Hepatocyte (in vitro differentiated cells): ENCODE data around the gene IL34. TPM values are rescaled to one million over a fixed set of nuclear protein-coding genes. Genes with fewer than 3 reads are reported as not detected.

Experiments used
- DNase-seq: peaks from one replicate; pipeline ENCODE4 v3.0.0-alpha.2; 2016; ENCODE audit warnings: low spot score
- H2AFZ ChIP-seq: fragments of 200-600 bp; sonication (generic); 2 replicates; pipeline ENCODE4 v1.6.0; 2016; ENCODE audit warnings: antibody characterized with exemption, mild to moderate bottlenecking
- H3K27ac ChIP-seq: fragments of 200-600 bp; sonication (generic); 2 replicates; pipeline ENCODE4 v1.5.1; 2016; ENCODE audit warnings: mild to moderate bottlenecking
- H3K27me3 ChIP-seq: fragments of 200-600 bp; sonication (generic); 2 replicates; pipeline ENCODE4 v1.6.1; 2016
- H3K36me3 ChIP-seq: fragments of 200-600 bp; sonication (generic); replicated peaks from 2 replicates; pipeline ENCODE4 v1.5.1; 2016; ENCODE audit warnings: low read depth; ENCODE audit not compliant: insufficient read depth
- H3K4me1 ChIP-seq: fragments of 200-600 bp; sonication (generic); 2 replicates; pipeline ENCODE4 v1.5.1; 2016; ENCODE audit warnings: mild to moderate bottlenecking, moderate library complexity; ENCODE audit not compliant: insufficient read depth
- H3K4me2 ChIP-seq: fragments of 200-600 bp; sonication (generic); 2 replicates; pipeline ENCODE4 v1.6.0; 2016
- H3K4me3 ChIP-seq: fragments of 200-600 bp; sonication (generic); 2 replicates; pipeline ENCODE4 v1.5.1; 2016; ENCODE audit warnings: mild to moderate bottlenecking
- H3K79me2 ChIP-seq: fragments of 200-600 bp; sonication (generic); 2 replicates; pipeline ENCODE4 v1.6.0; 2017; ENCODE audit warnings: mild to moderate bottlenecking
- H3K9me2 ChIP-seq: fragments of 200-600 bp; sonication (generic); replicated peaks from 2 replicates; pipeline ENCODE4 v1.6.0; 2017; ENCODE audit warnings: mild to moderate bottlenecking; ENCODE audit not compliant: insufficient read depth
- H3K9me3 ChIP-seq: fragments of 200-600 bp; sonication (generic); 2 replicates; pipeline ENCODE4 v1.5.1; 2016; ENCODE audit warnings: low read depth, mild to moderate bottlenecking
- H4K20me1 ChIP-seq: fragments of 200-600 bp; sonication (generic); 2 replicates; pipeline ENCODE4 v1.6.0; 2016; ENCODE audit warnings: mild to moderate bottlenecking; ENCODE audit not compliant: insufficient read depth, poor library complexity, severe bottlenecking
- CTCF ChIP-seq: fragments of 200-600 bp; sonication (generic); IDR thresholded peaks from 2 replicates; pipeline ENCODE4 v1.5.1; 2016; ENCODE audit warnings: antibody characterized with exemption, mild to moderate bottlenecking; ENCODE audit not compliant: poor library complexity
- EZH2 ChIP-seq: fragments of 200-600 bp; sonication (generic); IDR thresholded peaks from 2 replicates; pipeline ENCODE4 v1.6.1; 2016; ENCODE audit warnings: antibody characterized with exemption, mild to moderate bottlenecking, borderline replicate concordance
- EZH2phosphoT487 ChIP-seq: fragments of 200-600 bp; sonication (generic); IDR thresholded peaks from one replicate; pipeline ENCODE4 v1.6.1; 2018; ENCODE audit warnings: antibody characterized with exemption, mild to moderate bottlenecking, low read depth, moderate library complexity; ENCODE audit not compliant: unreplicated experiment, severe bottlenecking
- WGBS: methylation state at CpG from one replicate; pipeline ENCODE4 v1.1.6; 2016; ENCODE audit warnings: low lambda C conversion rate; ENCODE audit errors: missing lambda C conversion rate; 5-methylcytosine and 5-hydroxymethylcytosine counted together
- polyA plus RNA-seq: library from polyadenylated mRNA; unstranded; fragments of >200 nt; fragmentation: Nextera tagmentation; extraction: Ambion mirVana; gene quantifications from 2 replicates; pipeline ENCODE4 v1.2.1, GENCODE V29; 2016
- total RNA-seq: library from RNA; depleted of rRNA; stranded (reverse); fragments of >200 nt; gene quantifications from 2 replicates; pipeline ENCODE4 v1.2.3, GENCODE V29; 2014

The IL34 gene
- total and polyA plus RNA-seq, 2 experiments from 2014 or later: 0.48 to 2.2 TPM

GRCh38 chr16:70703835-70704381 is 57.5 kb downstream of the IL34 start:
- DNase-seq: no peak
- no peaks in the 10 kb centered on the region for H3K36me3 ChIP-seq
- no peak overlapping the region for H3K4me3 ChIP-seq
- no peaks in the 10 kb centered on the region for H3K79me2 ChIP-seq
- no peak overlapping the region for H3K4me2 ChIP-seq
- TF ChIP-seq CTCF: no peak
- no peak for TF ChIP-seq EZH2phosphoT487
- no peak for TF ChIP-seq EZH2
- peaks cover 27% of the 10 kb centered on the region for H3K4me1 ChIP-seq
- 92% methylated on average over 6 of the region's 6 CpGs for WGBS
- no peaks in the 10 kb centered on the region for H3K9me2 ChIP-seq
- no peaks in the 10 kb centered on the region for H3K9me3 ChIP-seq
- peak overlapping the region; percentile 94 for H3K27ac ChIP-seq
- H3K27me3 ChIP-seq: no peaks in the 10 kb centered on the region
- no peaks in the 10 kb centered on the region for H4K20me1 ChIP-seq
- H2AFZ ChIP-seq: no peak overlapping the region

GRCh38 chr16:70704586-70704985 is 58.2 kb downstream of the IL34 start:
- H3K27ac ChIP-seq: no peak overlapping the region
- DNase-seq: no peak
- WGBS: 93% methylated on average over 11 of the region's 11 CpGs
- TF ChIP-seq CTCF: no peak
- no peaks in the 10 kb centered on the region for H3K27me3 ChIP-seq
- H3K9me2 ChIP-seq: no peaks in the 10 kb centered on the region
- no peaks in the 10 kb centered on the region for H3K36me3 ChIP-seq
- H3K79me2 ChIP-seq: no peaks in the 10 kb centered on the region
- H3K4me2 ChIP-seq: no peak overlapping the region
- no peaks in the 10 kb centered on the region for H3K9me3 ChIP-seq
- no peak overlapping the region for H2AFZ ChIP-seq
- H3K4me3 ChIP-seq: no peak overlapping the region
- no peaks in the 10 kb centered on the region for H4K20me1 ChIP-seq
- H3K4me1 ChIP-seq: peaks cover 27% of the 10 kb centered on the region

GRCh38 chr16:70705056-70705455 is 58.7 kb downstream of the IL34 start:
- TF ChIP-seq EZH2phosphoT487 (no peak), EZH2 (no peak), CTCF (no peak)
- H3K4me1 ChIP-seq: peaks cover 27% of the 10 kb centered on the region
- no peak overlapping the region for H3K4me2 ChIP-seq
- WGBS: 95% methylated on average over 8 of the region's 8 CpGs
- H3K9me2 ChIP-seq: no peaks in the 10 kb centered on the region
- H3K36me3 ChIP-seq: no peaks in the 10 kb centered on the region
- H3K79me2 ChIP-seq: no peaks in the 10 kb centered on the region
- H4K20me1 ChIP-seq: no peaks in the 10 kb centered on the region
- DNase-seq: no peak
- no peaks in the 10 kb centered on the region for H3K27me3 ChIP-seq
- no peak overlapping the region for H2AFZ ChIP-seq
- H3K9me3 ChIP-seq: no peaks in the 10 kb centered on the region
- H3K27ac ChIP-seq: no peak overlapping the region
- H3K4me3 ChIP-seq: no peak overlapping the region

- no peak overlapping the region for H3K4me3 ChIP-seq
- no peak overlapping the region for H2AFZ ChIP-seq
- no peaks in the 10 kb centered on the region for H3K9me2 ChIP-seq
- 51% methylated on average over 7 of the region's 7 CpGs for WGBS
- TF ChIP-seq CTCF: no peak
- no peak for TF ChIP-seq EZH2phosphoT487
- TF ChIP-seq EZH2: no peak
- no peaks in the 10 kb centered on the region for H4K20me1 ChIP-seq
- H3K36me3 ChIP-seq: no peaks in the 10 kb centered on the region
- no peaks in the 10 kb centered on the region for H3K9me3 ChIP-seq
- H3K4me2 ChIP-seq: peak overlapping the region; percentile 36
- no peaks in the 10 kb centered on the region for H3K79me2 ChIP-seq
- peaks cover 38% of the 10 kb centered on the region for H3K4me1 ChIP-seq
- H3K27me3 ChIP-seq: no peaks in the 10 kb centered on the region
- peak; percentile 71 for DNase-seq
- peak overlapping the region; percentile 86 for H3K27ac ChIP-seq
Observed at GRCh38 chr16:70706948-70707465, 60.6 kb downstream of the IL34 start.
